ENCODE results near the gene VMAC.

GRCh38 chr19:5913739-5914357, 9.2 kb downstream of the VMAC start, which contains the start of gene CAPS:
- TF ChIP-seq CTCF (IDR thresholded peaks at IDR 0.05; ENCODE audit: low read depth, low read length, poor library complexity, severe bottlenecking): no peak
- no peak for TF ChIP-seq EZH2phosphoT487 (IDR thresholded peaks at IDR 0.05; ENCODE audit: borderline replicate concordance, low read length)

All from DOHH2 (cell line).